H9 (cell line): ENCODE measurements around the gene ZNF618. TPM values are rescaled to one million over a fixed set of nuclear protein-coding genes. Genes with fewer than 3 reads are reported as not detected.

Experiments
- DNase-seq: peaks from one replicate; pipeline ENCODE4 v3.0.0-alpha.2; 2017
- H2AFZ ChIP-seq: one replicate; pipeline ENCODE4 v1.6.1; 2013; ENCODE audit warnings: mild to moderate bottlenecking, low read length, control low read depth, moderate library complexity
- H2AK5ac ChIP-seq: 2 replicates; pipeline ENCODE4 v1.6.1; 2013; ENCODE audit warnings: low read length, control low read depth, mixed read lengths; ENCODE audit not compliant: insufficient read length
- H2BK120ac ChIP-seq: one replicate; pipeline ENCODE4 v1.6.1; 2013; ENCODE audit warnings: low read depth, mild to moderate bottlenecking, low read length, control low read depth, inconsistent platforms; ENCODE audit not compliant: poor library complexity, severe bottlenecking
- H2BK12ac ChIP-seq: 2 replicates; pipeline ENCODE4 v1.6.1; 2013; ENCODE audit warnings: low read length, control low read depth, mixed read lengths, low read depth; ENCODE audit not compliant: insufficient read length
- H2BK15ac ChIP-seq: 2 replicates; pipeline ENCODE4 v1.6.1; 2013; ENCODE audit warnings: low read depth, low read length, control low read depth
- H2BK20ac ChIP-seq: one replicate; pipeline ENCODE4 v1.6.1; 2013; ENCODE audit warnings: low read depth, mild to moderate bottlenecking, low read length, control low read depth, inconsistent platforms; ENCODE audit not compliant: poor library complexity, severe bottlenecking
- H2BK5ac ChIP-seq: 2 replicates; pipeline ENCODE4 v1.6.1; 2013; ENCODE audit warnings: low read length, control low read depth, mixed read lengths; ENCODE audit not compliant: insufficient read length
- H3K14ac ChIP-seq: 2 replicates; pipeline ENCODE4 v1.6.1; 2013; ENCODE audit warnings: low read length, control low read depth; ENCODE audit not compliant: insufficient read depth
- H3K18ac ChIP-seq: 2 replicates; pipeline ENCODE4 v1.6.1; 2013; ENCODE audit warnings: low read depth, mild to moderate bottlenecking, mixed read lengths, low read length, control low read depth; ENCODE audit not compliant: insufficient read length
- H3K23ac ChIP-seq: 2 replicates; pipeline ENCODE4 v1.6.1; 2013; ENCODE audit warnings: low read length, control low read depth, mixed read lengths, low read depth; ENCODE audit not compliant: insufficient read length
- H3K23me2 ChIP-seq: 2 replicates; pipeline ENCODE4 v1.6.1; 2013; ENCODE audit warnings: low read depth, mild to moderate bottlenecking, mixed read lengths, low read length, control low read depth; ENCODE audit not compliant: insufficient read length, poor library complexity, severe bottlenecking
- H3K27ac ChIP-seq: 2 replicates; pipeline ENCODE4 v1.5.1; 2013; ENCODE audit warnings: low read length, control low read depth, mixed read lengths, low read depth; ENCODE audit not compliant: insufficient read length
- H3K27me3 ChIP-seq: 2 replicates; pipeline ENCODE4 v1.6.1; 2013; ENCODE audit warnings: low read length, control low read depth, inconsistent platforms; ENCODE audit not compliant: insufficient read depth
- H3K4ac ChIP-seq: 2 replicates; pipeline ENCODE4 v1.6.1; 2013; ENCODE audit warnings: low read depth, mild to moderate bottlenecking, control low read depth, inconsistent platforms, low read length, moderate library complexity
- H3K4me1 ChIP-seq: 2 replicates; pipeline ENCODE4 v1.6.1; 2013; ENCODE audit warnings: low read length, control low read depth, inconsistent platforms; ENCODE audit not compliant: insufficient read depth
- H3K4me2 ChIP-seq: 2 replicates; pipeline ENCODE4 v1.6.1; 2013; ENCODE audit warnings: low read length, control low read depth, mixed read lengths; ENCODE audit not compliant: insufficient read length, insufficient read depth
- H3K56ac ChIP-seq: 2 replicates; pipeline ENCODE4 v1.6.1; 2013; ENCODE audit warnings: low read depth, mild to moderate bottlenecking, mixed read lengths, low read length, control low read depth; ENCODE audit not compliant: insufficient read length
- H3K79me1 ChIP-seq: 2 replicates; pipeline ENCODE4 v1.6.1; 2013; ENCODE audit warnings: low read depth, mild to moderate bottlenecking, moderate library complexity, low read length, control low read depth, inconsistent platforms; ENCODE audit not compliant: insufficient read depth, poor library complexity, severe bottlenecking
- H3K79me2 ChIP-seq: 2 replicates; pipeline ENCODE4 v1.6.1; 2013; ENCODE audit warnings: low read length, control low read depth, inconsistent platforms; ENCODE audit not compliant: insufficient read depth
- H3K9ac ChIP-seq: 2 replicates; pipeline ENCODE4 v1.6.1; 2013; ENCODE audit warnings: low read length, control low read depth, mixed read lengths; ENCODE audit not compliant: insufficient read length; ENCODE audit errors: extremely low read depth
- H3K9me3 ChIP-seq: one replicate; pipeline ENCODE4 v1.6.1; 2013; ENCODE audit warnings: low read depth, low read length, inconsistent platforms; ENCODE audit not compliant: control insufficient read depth
- H3T11ph ChIP-seq: one replicate; pipeline ENCODE4 v1.6.1; 2013; ENCODE audit warnings: mild to moderate bottlenecking, low read length, control low read depth, inconsistent platforms
- H4K20me1 ChIP-seq: one replicate; pipeline ENCODE4 v1.6.1; 2013; ENCODE audit not compliant: control insufficient read depth, insufficient read length, insufficient read depth
- H4K5ac ChIP-seq: 2 replicates; pipeline ENCODE4 v1.6.1; 2013; ENCODE audit warnings: low read depth, mild to moderate bottlenecking, mixed read lengths, low read length, control low read depth; ENCODE audit not compliant: insufficient read length
- H4K8ac ChIP-seq: replicated peaks from 2 replicates; pipeline ENCODE4 v1.6.1; 2013; ENCODE audit warnings: low read length, control low read depth, mixed read lengths, low read depth; ENCODE audit not compliant: insufficient read length
- H4K91ac ChIP-seq: 2 replicates; pipeline ENCODE4 v1.6.1; 2013; ENCODE audit warnings: low read depth, mild to moderate bottlenecking, moderate library complexity, mixed read lengths, low read length, control low read depth; ENCODE audit not compliant: insufficient read length
- H3K27ac Mint-ChIP-seq, 3 experiments: 2 replicates in 2 of 3; 3 replicates in 1 of 3; pipeline ENCODE4 v1.8.0; 2020 to 2021; ENCODE audit warnings: mixed read lengths in 3 of 3, mild to moderate bottlenecking in 1 of 3, moderate library complexity in 1 of 3
- H3K27me3 Mint-ChIP-seq: 2 replicates; pipeline ENCODE4 v1.8.0; 2021; ENCODE audit warnings: low read depth, mild to moderate bottlenecking, moderate library complexity, mixed read lengths
- H3K36me3 Mint-ChIP-seq, 3 experiments: 2 replicates in 2 of 3; 3 replicates in 1 of 3; pipeline ENCODE4 v1.8.0; 2020 to 2021; ENCODE audit warnings: low read depth in 3 of 3, mixed read lengths in 3 of 3; ENCODE audit not compliant: insufficient read depth in 1 of 3
- H3K4me1 Mint-ChIP-seq, 2 experiments: 2 replicates each; pipeline ENCODE4 v1.8.0; 2020; ENCODE audit warnings: mixed read lengths in 2 of 2
- H3K4me3 Mint-ChIP-seq, 2 experiments: 2 replicates in 1 of 2; 3 replicates in 1 of 2; pipeline ENCODE4 v1.8.0; 2020 to 2021; ENCODE audit warnings: mild to moderate bottlenecking in 2 of 2, mixed read lengths in 2 of 2, moderate library complexity in 1 of 2
- H3K9me3 Mint-ChIP-seq, 2 experiments: 2 replicates in 1 of 2; 3 replicates in 1 of 2; pipeline ENCODE4 v1.8.0; 2020; ENCODE audit warnings: mild to moderate bottlenecking in 2 of 2, mixed read lengths in 2 of 2, moderate library complexity in 1 of 2
- CTCF ChIP-seq: fragments of 200-600 bp; sonication (generic); conservative IDR thresholded peaks from 3 replicates; pipeline ENCODE4 v1.8.0; 2021; ENCODE audit warnings: antibody characterized with exemption, mild to moderate bottlenecking
- WGBS: extraction: QIAGEN DNeasy Blood & Tissue Kit; methylation state at CpG from one replicate; pipeline ENCODE4 v1.1.7; 2013; ENCODE audit warnings: missing lambda C conversion rate, low lambda C conversion rate, mixed read lengths; ENCODE audit not compliant: insufficient read length; ENCODE audit errors: extremely low coverage; 5-methylcytosine and 5-hydroxymethylcytosine counted together
- total RNA-seq: library from RNA; stranded (reverse); gene quantifications from 2 replicates; pipeline ENCODE4 v1.2.1, GENCODE V29; 2021

The ZNF618 gene
- total RNA-seq, 1 experiment from 2014 or later, result 13.6 TPM

- Histone ChIP-seq H3K14ac (no peak overlapping the region; the same call in 1 of the 2 replicates), H4K5ac (no peak overlapping the region), H3K27me3 (no peaks in the 10 kb centered on the region), H3K79me1 (no peaks in the 10 kb centered on the region), H2BK120ac (no peak overlapping the region), H2BK12ac (no peak overlapping the region), H3T11ph (no peak overlapping the region), H3K4me2 (no peak overlapping the region), H3K27ac (no peak overlapping the region), H2AFZ (no peak overlapping the region), H3K9me3 (no peaks in the 10 kb centered on the region), H3K79me2 (no peaks in the 10 kb centered on the region), H3K4ac (no peak overlapping the region), H3K18ac (no peak overlapping the region), H3K23me2 (no peaks in the 10 kb centered on the region), H2BK20ac (no peak overlapping the region), H4K8ac (no peak overlapping the region), H2AK5ac (no peak overlapping the region), H4K91ac (no peak overlapping the region), H3K23ac (no peak overlapping the region), H2BK15ac (no peak overlapping the region; the same call in 1 of the 2 replicates), H3K4me1 (peaks cover 3% of the 10 kb centered on the region; the same call in 1 of the 2 replicates), H4K20me1 (no peaks in the 10 kb centered on the region), H2BK5ac (no peak overlapping the region), H3K56ac (no peak overlapping the region), H3K9ac (no peak overlapping the region)
- Mint-ChIP-seq H3K4me3 (no peak overlapping the region), H3K36me3 (peaks cover 23 to 44% (median 30%) of the 10 kb centered on the region in 3 experiments), H3K27ac (no peak overlapping the region; a peak in 2 of 7 replicates), H3K27me3 (no peaks in the 10 kb centered on the region), H3K4me1 (peaks cover 14% of the 10 kb centered on the region in 2 experiments), H3K9me3 (no peaks in the 10 kb centered on the region; a peak in 1 of 5 replicates)
- peak; percentile 13 for DNase-seq
- no peak for TF ChIP-seq CTCF
- no CpG with 5 or more reads among the region's 9 CpGs for WGBS
Observed at GRCh38 chr9:114008667-114009410, 132.7 kb downstream of the ZNF618 start.
